ACC112 (cell line): Measurements from ENCODE around the gene RGS3.

Experiments
- H2AFZ ChIP-seq: fragments of 200-600 bp; sonication (generic); one replicate; pipeline ENCODE4 v1.6.0; 2017; ENCODE audit warnings: antibody characterized with exemption, low read length; ENCODE audit not compliant: unreplicated experiment
- H3K27ac ChIP-seq: fragments of 200-600 bp; sonication (generic); 2 replicates; pipeline ENCODE4 v1.5.1; 2014; ENCODE audit warnings: low read depth, mild to moderate bottlenecking, antibody characterized with exemption, low read length, moderate library complexity
- H3K27me3 ChIP-seq: fragments of 200-600 bp; sonication (generic); 2 replicates; pipeline ENCODE4 v1.6.1; 2014; ENCODE audit warnings: mild to moderate bottlenecking, antibody characterized with exemption, low read length, moderate library complexity, mixed read lengths; ENCODE audit not compliant: insufficient read depth
- H3K36me3 ChIP-seq: fragments of 200-600 bp; sonication (generic); 2 replicates; pipeline ENCODE4 v1.6.1; 2016; ENCODE audit warnings: mild to moderate bottlenecking, antibody characterized with exemption, low read length, moderate library complexity, mixed read lengths; ENCODE audit not compliant: insufficient read depth
- H3K4me1 ChIP-seq: fragments of 200-600 bp; sonication (generic); one replicate; pipeline ENCODE4 v1.6.1; 2016; ENCODE audit warnings: low read length, mixed read lengths; ENCODE audit not compliant: insufficient read depth, unreplicated experiment, control insufficient read depth
- H3K4me3 ChIP-seq: fragments of 200-600 bp; sonication (generic); 2 replicates; pipeline ENCODE4 v1.5.1; 2014; ENCODE audit warnings: mild to moderate bottlenecking, low read depth, low read length
- H3K79me2 ChIP-seq: fragments of 200-600 bp; sonication (generic); one replicate; pipeline ENCODE4 v1.6.0; 2016; ENCODE audit warnings: low read length; ENCODE audit not compliant: control insufficient read depth, unreplicated experiment, insufficient read depth

RGS3 gene

GRCh38 chr9:113566016-113566711 is 102.6 kb downstream of the RGS3 start:
- H3K4me3 ChIP-seq = peak overlapping the region; percentile 73; the same call in 1 of the 2 replicates
- H3K27ac ChIP-seq = no peak overlapping the region

GRCh38 chr9:113566712-113567071 is 103.2 kb downstream of the RGS3 start:
- Histone ChIP-seq H3K4me3 (no peak overlapping the region), H3K27ac (no peak overlapping the region), H3K27me3 (no peaks in the 10 kb centered on the region), H2AFZ (no peak overlapping the region), H3K4me1 (peaks cover 15% of the 10 kb centered on the region), H3K79me2 (no peaks in the 10 kb centered on the region), H3K36me3 (no peaks in the 10 kb centered on the region)

More at GRCh38 chr9:113566016-113566711, 102.6 kb downstream of the RGS3 start:
- no peaks in the 10 kb centered on the region for H3K36me3 ChIP-seq
- no peak overlapping the region for H2AFZ ChIP-seq
- H3K4me1 ChIP-seq = peaks cover 15% of the 10 kb centered on the region
- H3K79me2 ChIP-seq = no peaks in the 10 kb centered on the region
- H3K27me3 ChIP-seq = no peaks in the 10 kb centered on the region

- no peak overlapping the region for H3K27ac ChIP-seq
- no peak overlapping the region for H2AFZ ChIP-seq
- H3K4me1 ChIP-seq = peaks cover 15% of the 10 kb centered on the region
- H3K27me3 ChIP-seq = no peaks in the 10 kb centered on the region
- H3K4me3 ChIP-seq = no peak overlapping the region
- no peaks in the 10 kb centered on the region for H3K79me2 ChIP-seq
- no peaks in the 10 kb centered on the region for H3K36me3 ChIP-seq
Measured at GRCh38 chr9:113567361-113568080, 104.0 kb downstream of the RGS3 start.

- H2AFZ ChIP-seq = no peak overlapping the region
- no peaks in the 10 kb centered on the region for H3K36me3 ChIP-seq
- H3K4me1 ChIP-seq = peaks cover 15% of the 10 kb centered on the region
- no peak overlapping the region for H3K4me3 ChIP-seq
- H3K27ac ChIP-seq = no peak overlapping the region
- H3K27me3 ChIP-seq = no peaks in the 10 kb centered on the region
- H3K79me2 ChIP-seq = no peaks in the 10 kb centered on the region
Measured at GRCh38 chr9:113568081-113568435, 104.5 kb downstream of the RGS3 start.

DNA sequence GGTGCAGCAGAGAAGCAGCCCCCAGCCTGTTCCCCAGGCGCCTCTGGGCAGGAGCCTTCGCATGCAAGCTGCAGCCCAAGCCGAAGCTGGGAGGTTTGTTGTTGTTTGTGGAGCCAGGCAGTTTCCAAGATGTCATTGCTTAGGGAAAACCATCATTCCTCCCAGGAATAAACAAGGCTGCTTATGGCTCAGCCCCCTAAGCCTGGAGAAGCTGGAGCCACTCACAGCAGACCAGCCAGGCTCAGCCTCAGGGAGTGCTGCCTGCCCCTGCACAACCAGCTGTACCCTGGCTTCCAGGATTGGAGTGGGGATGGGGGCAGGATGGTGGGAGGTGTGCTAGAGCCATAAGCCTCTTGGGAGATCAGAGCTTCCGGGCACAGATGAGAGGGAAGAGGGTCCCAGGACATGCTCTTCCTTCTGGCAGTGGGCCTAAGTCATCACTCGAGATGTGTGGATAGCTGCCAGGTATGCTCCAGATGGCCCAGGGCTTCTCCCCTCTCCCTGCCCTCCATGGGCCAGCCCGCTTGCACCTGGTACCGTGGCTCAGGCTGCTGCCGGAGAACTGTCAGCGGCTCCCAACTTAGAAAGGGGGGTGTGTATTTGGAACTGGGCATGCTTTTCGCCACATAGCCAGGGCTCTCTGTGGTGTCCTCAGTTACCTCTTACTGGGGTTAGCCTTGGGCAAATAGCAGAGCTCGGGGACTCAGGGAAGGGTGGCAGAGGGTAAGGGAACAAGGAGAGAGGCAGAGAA is 105.2 kb downstream of the RGS3 start:
- Histone ChIP-seq H3K36me3 (no peaks in the 10 kb centered on the region), H3K4me3 (no peak overlapping the region), H3K79me2 (no peaks in the 10 kb centered on the region), H2AFZ (no peak overlapping the region), H3K4me1 (peaks cover 15% of the 10 kb centered on the region), H3K27ac (no peak overlapping the region), H3K27me3 (no peaks in the 10 kb centered on the region)

DNA sequence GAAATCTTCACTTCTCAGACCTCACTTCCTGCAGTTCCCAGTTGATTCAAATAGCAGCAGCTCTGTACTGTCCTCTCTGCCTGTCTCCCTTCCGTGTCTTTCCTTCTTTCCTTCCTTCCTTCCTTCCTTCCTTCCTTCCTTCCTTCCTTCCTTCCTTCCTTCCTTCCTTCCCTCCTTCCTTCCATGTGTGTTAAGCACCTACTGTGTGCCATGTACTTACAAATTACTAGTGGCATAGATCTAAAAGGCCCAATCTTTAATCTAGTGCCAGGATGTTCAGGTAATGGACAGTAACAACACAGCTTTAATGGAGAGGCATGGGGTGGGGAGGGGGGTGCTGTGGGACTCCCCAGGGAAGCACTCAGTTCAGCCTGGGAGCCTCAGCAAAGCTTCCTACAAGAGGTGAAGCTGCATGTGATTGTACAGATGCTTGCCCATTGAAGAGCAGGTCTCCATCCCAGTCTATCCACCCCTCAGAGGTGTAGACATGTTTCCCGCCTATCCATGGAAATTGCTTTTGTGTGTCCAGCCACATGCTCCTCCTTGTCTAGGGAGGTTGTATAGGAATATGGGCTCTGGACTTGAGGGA is 106.0 kb downstream of the RGS3 start:
- Histone ChIP-seq H3K27me3 (no peaks in the 10 kb centered on the region), H3K4me1 (peaks cover 13% of the 10 kb centered on the region), H3K4me3 (no peak overlapping the region), H3K36me3 (no peaks in the 10 kb centered on the region), H2AFZ (no peak overlapping the region), H3K79me2 (no peaks in the 10 kb centered on the region), H3K27ac (no peak overlapping the region)

DNA sequence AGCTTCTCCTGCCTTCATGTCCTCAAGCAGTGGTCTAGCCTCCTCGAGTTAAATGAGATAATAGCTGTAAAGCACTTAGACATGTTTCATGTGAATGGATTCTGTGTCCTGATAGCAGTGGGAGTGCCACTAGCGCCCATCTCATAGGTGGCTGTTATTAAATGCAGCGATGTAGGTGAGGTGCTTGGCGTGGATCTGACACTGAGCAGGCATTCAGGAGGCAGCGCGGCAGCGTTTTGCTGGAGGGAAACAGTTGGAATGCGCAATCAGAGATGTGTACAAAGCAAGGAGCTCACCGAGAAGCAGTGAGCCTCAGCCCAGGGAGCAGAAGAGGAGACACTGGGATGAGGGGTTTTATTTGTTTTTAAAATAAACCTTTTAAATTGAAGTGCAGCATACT is 106.6 kb downstream of the RGS3 start:
- Histone ChIP-seq H2AFZ (no peak overlapping the region), H3K27me3 (no peaks in the 10 kb centered on the region), H3K27ac (no peak overlapping the region), H3K36me3 (no peaks in the 10 kb centered on the region), H3K79me2 (no peaks in the 10 kb centered on the region), H3K4me1 (peaks cover 10% of the 10 kb centered on the region), H3K4me3 (no peak overlapping the region)

- no peaks in the 10 kb centered on the region for H3K79me2 ChIP-seq
- H3K4me1 ChIP-seq = peaks cover 7% of the 10 kb centered on the region
Measured at GRCh38 chr9:113570749-113571711, 107.5 kb downstream of the RGS3 start.

DNA sequence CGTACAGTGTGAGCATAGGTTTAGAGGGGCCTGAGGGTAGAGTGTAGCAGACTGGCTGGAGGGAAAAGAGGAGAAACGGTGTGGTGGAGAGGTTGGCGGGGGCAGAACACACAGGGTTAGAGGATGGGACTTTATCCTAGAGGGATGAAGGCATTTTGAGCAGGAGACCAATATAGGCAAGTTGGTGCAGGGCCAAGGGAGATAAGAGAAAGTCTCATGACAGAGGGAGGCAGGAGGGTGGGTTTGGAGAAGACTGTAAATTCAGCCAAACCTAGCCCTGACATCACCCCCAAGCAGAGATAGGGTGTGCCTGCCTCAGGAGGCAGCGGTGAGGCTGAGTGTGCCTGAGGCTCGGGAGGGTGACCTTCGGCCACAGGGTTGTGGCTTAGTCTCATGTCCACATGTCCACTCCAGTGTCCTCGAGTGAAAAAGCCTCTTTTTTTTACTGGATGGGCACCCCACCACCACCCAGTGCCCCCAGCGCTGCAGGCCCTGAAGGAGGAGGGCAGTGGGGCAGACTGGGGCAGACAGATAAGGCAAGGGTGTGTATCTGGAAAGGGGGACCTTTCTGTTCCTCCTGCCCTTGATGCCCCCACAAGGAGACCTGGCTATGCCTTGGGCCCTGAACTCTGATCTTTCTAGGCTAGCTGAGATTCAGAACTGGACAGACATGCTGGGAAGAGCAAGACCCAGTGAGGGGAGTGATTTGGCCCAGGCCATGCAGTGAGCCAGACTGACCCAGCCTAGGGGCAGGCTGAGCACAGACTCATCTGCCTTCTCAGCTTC is 108.7 kb downstream of the RGS3 start:
- no peak overlapping the region for H3K4me3 ChIP-seq
- peaks cover 7% of the 10 kb centered on the region for H3K4me1 ChIP-seq
- H3K36me3 ChIP-seq = no peaks in the 10 kb centered on the region
- no peaks in the 10 kb centered on the region for H3K27me3 ChIP-seq
- H2AFZ ChIP-seq = no peak overlapping the region
- H3K27ac ChIP-seq = no peak overlapping the region
- H3K79me2 ChIP-seq = no peaks in the 10 kb centered on the region

More at GRCh38 chr9:113570749-113571711, 107.5 kb downstream of the RGS3 start:
- Histone ChIP-seq H3K36me3 (no peaks in the 10 kb centered on the region), H2AFZ (no peak overlapping the region), H3K27me3 (no peaks in the 10 kb centered on the region), H3K27ac (no peak overlapping the region), H3K4me3 (no peak overlapping the region)
